Activated naive CD8-positive, alpha-beta T cell treated with anti-CD3 and anti-CD28 coated beads, Interleukin-2, amount 10 ng/mL, durations not matched to agents 7 days and 5 days (primary cell): Measurements from ENCODE around the gene BDH1. TPM values are rescaled to one million over a fixed set of nuclear protein-coding genes. Genes with fewer than 3 reads are reported as not detected.
"Not testable (repeated sequence)": the region's sequence is repeated elsewhere in the genome, so short reads cannot be mapped to it uniquely, and the experiment has no call there.

Experiments used
- ATAC-seq: fragments of 150-1000 bp; cut with Tn5 transposase; one replicate; pipeline ENCODE4 v1.10.0; 2021; ENCODE audit warnings: low read depth, moderate library complexity
- POLR2A ChIA-PET: fragments of 350-600 bp; sonication (Branson Sonifier 250); formaldehyde crosslinking; loops from one replicate; lab custom pipeline; 2021; ENCODE audit warnings: antibody characterized with exemption; lab: Charles Lee
- DNase-seq: peaks from one replicate; pipeline ENCODE4 v3.0.0; 2021
- H3K27ac Mint-ChIP-seq: one replicate; pipeline ENCODE4 v1.8.0; 2022; ENCODE audit warnings: mild to moderate bottlenecking, mixed read lengths
- H3K27me3 Mint-ChIP-seq: one replicate; pipeline ENCODE4 v1.8.0; 2022; ENCODE audit warnings: mild to moderate bottlenecking, moderate library complexity, mixed read lengths
- H3K36me3 Mint-ChIP-seq: one replicate; pipeline ENCODE4 v1.8.0; 2021; ENCODE audit warnings: mild to moderate bottlenecking, mixed read lengths
- H3K4me1 Mint-ChIP-seq: one replicate; pipeline ENCODE4 v1.8.0; 2021; ENCODE audit warnings: mixed read lengths
- H3K4me3 Mint-ChIP-seq: one replicate; pipeline ENCODE4 v1.8.0; 2022; ENCODE audit warnings: mild to moderate bottlenecking, moderate library complexity, mixed read lengths
- H3K9me3 Mint-ChIP-seq: one replicate; pipeline ENCODE4 v1.8.0; 2021; ENCODE audit warnings: mixed read lengths
- total RNA-seq, 2 experiments: library from RNA; stranded (reverse); gene quantifications; one replicate each; pipeline ENCODE4 v1.2.3, GENCODE V29; 2021

BDH1 gene
- total RNA-seq, 2 experiments from 2014 or later = 108 to 114 TPM

DNA sequence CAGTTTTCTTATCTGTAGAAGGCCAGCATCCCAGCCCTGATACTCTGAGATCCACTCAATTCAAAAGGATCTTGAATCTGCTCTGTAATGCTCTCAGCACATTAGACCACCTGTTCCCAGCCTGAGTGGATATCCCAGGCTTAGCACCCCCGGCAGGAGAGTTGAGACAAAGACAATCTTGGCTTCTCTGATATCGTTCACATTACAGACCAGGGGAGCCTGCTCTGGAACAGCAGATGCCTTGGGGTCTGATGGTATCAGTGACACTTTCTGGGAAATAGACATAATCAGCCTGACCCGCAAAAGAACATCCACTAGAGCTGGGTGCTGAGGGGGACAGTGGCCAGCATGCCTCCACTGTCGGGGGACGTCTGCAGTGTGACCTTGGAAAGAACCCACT lies 70.6 kb downstream of the BDH1 start:
- no peak overlapping the region for H3K27ac Mint-ChIP-seq
- POLR2A ChIA-PET = no interaction called here
- no peaks in the 10 kb centered on the region for H3K36me3 Mint-ChIP-seq
- H3K4me1 Mint-ChIP-seq = no peaks in the 10 kb centered on the region
- no peak overlapping the region for H3K4me3 Mint-ChIP-seq
- DNase-seq (no peak), ATAC-seq (no peak)
- peaks cover 13% of the 10 kb centered on the region for H3K27me3 Mint-ChIP-seq
- no peaks in the 10 kb centered on the region for H3K9me3 Mint-ChIP-seq

DNA sequence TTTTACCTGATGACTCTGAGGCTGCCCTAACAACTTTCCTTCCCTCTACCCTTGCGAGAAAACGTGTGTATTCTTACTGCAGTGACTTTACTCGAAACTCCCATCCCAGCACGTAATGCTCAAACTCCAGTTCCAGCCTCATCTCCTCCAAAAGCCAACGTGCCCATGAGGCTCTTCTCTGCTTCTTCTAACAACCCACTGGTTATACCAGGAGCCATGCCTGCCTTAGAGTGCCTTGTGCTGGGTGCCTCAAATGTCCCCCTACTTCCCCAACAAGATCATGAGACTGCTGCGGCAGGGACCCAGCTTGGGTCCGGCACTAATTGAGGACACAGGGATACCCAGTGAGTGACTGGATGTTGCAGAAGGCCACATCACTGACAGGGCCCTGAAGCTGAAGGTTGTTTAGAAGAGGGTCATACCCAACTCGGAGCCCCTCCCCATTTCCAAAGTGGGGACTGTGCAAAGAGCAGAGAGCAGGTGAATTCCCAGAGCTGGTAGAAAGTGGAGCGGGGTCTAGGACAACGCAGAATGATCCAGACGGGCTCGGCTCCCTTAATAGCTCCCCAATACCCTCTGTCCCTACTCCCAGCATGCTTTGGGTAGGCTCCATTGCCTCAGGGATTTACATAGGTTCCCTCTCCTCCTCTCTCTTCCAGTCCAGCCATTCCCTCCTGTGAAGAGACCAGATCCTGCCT lies 71.4 kb downstream of the BDH1 start:
- Mint-ChIP-seq H3K27me3 (peaks cover 17% of the 10 kb centered on the region), H3K36me3 (no peaks in the 10 kb centered on the region), H3K9me3 (no peaks in the 10 kb centered on the region), H3K27ac (no peak overlapping the region), H3K4me1 (no peaks in the 10 kb centered on the region), H3K4me3 (no peak overlapping the region)
- POLR2A ChIA-PET = no interaction called here
- ATAC-seq (no peak), DNase-seq (no peak)

DNA sequence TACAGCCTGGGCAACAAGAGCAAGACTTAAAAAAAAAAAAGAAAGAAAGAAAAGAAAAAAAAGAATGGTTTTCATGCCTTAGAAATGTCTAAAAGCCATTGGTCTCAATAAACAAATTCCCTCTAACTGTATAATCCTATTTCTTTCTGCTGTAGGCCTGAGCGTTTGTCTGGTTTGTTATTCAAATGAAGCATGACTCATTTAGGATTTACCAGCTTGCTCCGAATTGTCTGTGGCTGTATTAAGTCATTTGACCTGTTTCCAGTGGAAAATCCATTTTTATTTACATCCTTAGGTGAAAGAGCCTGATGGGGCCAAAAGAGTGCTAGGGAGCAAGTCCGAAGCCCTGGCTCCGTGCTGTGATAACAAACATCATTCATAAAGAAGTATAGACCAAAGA lies 73.8 kb downstream of the BDH1 start:
- POLR2A ChIA-PET = no interaction called here

GRCh38 chr3:197480320-197480719 lies 75.4 kb downstream of the BDH1 start:
- POLR2A ChIA-PET = no interaction called here
- Mint-ChIP-seq H3K4me1 (no peaks in the 10 kb centered on the region), H3K27me3 (peaks cover 14% of the 10 kb centered on the region), H3K27ac (no peak overlapping the region), H3K9me3 (no peaks in the 10 kb centered on the region), H3K4me3 (no peak overlapping the region), H3K36me3 (no peaks in the 10 kb centered on the region)
- DNase-seq (no peak), ATAC-seq (no peak)

More for the DNA sequence above, 73.8 kb downstream of the BDH1 start:
- no peak for DNase-seq
- H3K9me3 Mint-ChIP-seq = no peaks in the 10 kb centered on the region
- no peak overlapping the region for H3K4me3 Mint-ChIP-seq
- no peaks in the 10 kb centered on the region for H3K36me3 Mint-ChIP-seq
- no peaks in the 10 kb centered on the region for H3K4me1 Mint-ChIP-seq
- H3K27ac Mint-ChIP-seq = no peak overlapping the region
- ATAC-seq = no peak
- peaks cover 18% of the 10 kb centered on the region for H3K27me3 Mint-ChIP-seq

- DNase-seq = no peak
- no peak overlapping the region for H3K4me3 Mint-ChIP-seq
- POLR2A ChIA-PET = no interaction called here
- H3K4me1 Mint-ChIP-seq = no peaks in the 10 kb centered on the region
- peaks cover 15% of the 10 kb centered on the region for H3K27me3 Mint-ChIP-seq
- H3K27ac Mint-ChIP-seq = no peak overlapping the region
- no peak for ATAC-seq
- H3K36me3 Mint-ChIP-seq = no peaks in the 10 kb centered on the region
- H3K9me3 Mint-ChIP-seq = no peaks in the 10 kb centered on the region
Measured at GRCh38 chr3:197478746-197479668, 76.8 kb downstream of the BDH1 start.

DNA sequence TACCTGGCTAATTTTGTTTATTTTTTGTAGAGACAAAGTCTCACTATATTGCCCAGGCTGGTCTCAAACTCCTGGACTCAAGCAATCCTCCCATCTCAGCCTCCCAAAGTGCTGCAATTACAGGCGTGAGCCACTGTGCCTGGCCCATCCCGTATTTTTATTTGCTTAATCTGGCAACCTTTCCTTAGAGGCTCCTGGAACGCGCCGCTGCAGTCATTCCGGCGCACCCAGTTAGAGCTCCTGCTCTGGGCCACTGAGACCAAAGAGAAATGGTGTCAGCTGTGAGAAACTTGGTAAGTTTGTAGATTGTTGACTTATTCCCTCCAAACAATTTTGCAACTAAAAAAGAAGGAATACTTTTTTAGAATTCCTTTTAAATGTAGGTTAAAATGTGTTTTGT lies 78.0 kb downstream of the BDH1 start:
- DNase-seq, H3K9me3 Mint-ChIP-seq, ATAC-seq, H3K4me3 Mint-ChIP-seq, POLR2A ChIA-PET, H3K27ac Mint-ChIP-seq, H3K4me1 Mint-ChIP-seq, H3K36me3 Mint-ChIP-seq: not testable (repeated sequence)
- H3K27me3 Mint-ChIP-seq = peaks cover 15% of the 10 kb centered on the region

DNA sequence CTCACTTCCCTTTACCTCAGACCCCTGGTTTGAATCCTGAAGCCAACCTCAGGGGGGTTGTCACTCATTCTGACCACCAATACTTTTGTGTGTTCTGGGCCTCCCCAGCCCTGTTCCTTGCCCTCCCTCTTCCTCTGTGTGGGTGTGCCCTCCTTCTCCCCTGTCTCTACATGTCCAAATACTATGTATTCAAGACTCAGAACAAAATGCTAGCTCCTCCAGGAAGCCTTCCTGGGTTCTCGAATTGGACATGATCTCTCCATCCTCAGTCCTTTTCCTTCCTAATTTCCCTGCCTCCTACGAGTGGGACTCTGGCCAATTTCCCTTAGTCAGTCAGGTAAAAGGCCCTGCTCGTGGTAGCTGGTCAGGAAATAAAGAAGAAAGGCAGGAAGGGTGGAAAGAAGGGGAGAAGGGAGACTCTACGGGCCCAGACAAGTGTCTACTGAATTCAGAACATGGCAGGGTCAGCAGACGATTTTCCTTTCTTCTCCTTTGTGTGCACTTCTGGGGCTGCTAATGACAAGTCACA lies 79.7 kb downstream of the BDH1 start:
- ATAC-seq (no peak), DNase-seq (no peak)
- POLR2A ChIA-PET = no interaction called here
- no peaks in the 10 kb centered on the region for H3K4me1 Mint-ChIP-seq
- peaks cover 17% of the 10 kb centered on the region for H3K27me3 Mint-ChIP-seq
- H3K9me3 Mint-ChIP-seq = no peaks in the 10 kb centered on the region
- H3K36me3 Mint-ChIP-seq = no peaks in the 10 kb centered on the region
- H3K27ac Mint-ChIP-seq = peak overlapping the region; percentile 58
- H3K4me3 Mint-ChIP-seq = no peak overlapping the region

- Mint-ChIP-seq H3K27me3 (peaks cover 14% of the 10 kb centered on the region), H3K9me3 (no peaks in the 10 kb centered on the region), H3K4me1 (no peaks in the 10 kb centered on the region), H3K36me3 (no peaks in the 10 kb centered on the region), H3K27ac (no peak overlapping the region), H3K4me3 (no peak overlapping the region)
- ATAC-seq (no peak), DNase-seq (no peak)
- POLR2A ChIA-PET = no interaction called here
Measured at GRCh38 chr3:197475514-197475913, 80.3 kb downstream of the BDH1 start.

DNA sequence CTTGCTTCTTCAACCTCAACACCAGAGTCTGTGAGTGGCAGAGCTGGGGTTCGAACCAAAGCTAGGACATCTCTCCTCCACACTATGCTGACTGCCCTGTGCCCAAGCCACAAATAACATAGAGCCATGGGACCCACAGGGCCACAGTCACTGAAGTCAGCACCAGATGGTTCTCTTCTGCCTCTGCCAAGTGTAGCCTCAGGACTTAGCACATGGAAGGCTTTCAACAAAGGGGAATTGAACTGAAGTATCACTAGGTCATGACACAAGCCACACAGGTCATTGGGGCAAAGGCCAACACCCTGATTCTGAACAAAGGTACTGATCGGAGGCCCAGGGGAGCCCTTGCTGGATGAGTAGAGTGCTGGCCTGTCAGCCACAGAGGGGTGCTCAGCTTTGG lies 83.6 kb downstream of the BDH1 start:
- no peaks in the 10 kb centered on the region for H3K4me1 Mint-ChIP-seq
- POLR2A ChIA-PET = no interaction called here
- H3K36me3 Mint-ChIP-seq = no peaks in the 10 kb centered on the region
- no peak overlapping the region for H3K4me3 Mint-ChIP-seq
- no peak overlapping the region for H3K27ac Mint-ChIP-seq
- no peak for ATAC-seq
- no peak for DNase-seq
- H3K27me3 Mint-ChIP-seq = peaks cover 29% of the 10 kb centered on the region
- no peaks in the 10 kb centered on the region for H3K9me3 Mint-ChIP-seq

GRCh38 chr3:197471221-197472010 lies 84.4 kb downstream of the BDH1 start:
- H3K4me3 Mint-ChIP-seq = no peak overlapping the region
- peaks cover 33% of the 10 kb centered on the region for H3K27me3 Mint-ChIP-seq
- H3K27ac Mint-ChIP-seq = no peak overlapping the region
- no peak for DNase-seq
- POLR2A ChIA-PET = no interaction called here
- no peaks in the 10 kb centered on the region for H3K9me3 Mint-ChIP-seq
- no peak for ATAC-seq
- H3K4me1 Mint-ChIP-seq = no peaks in the 10 kb centered on the region
- no peaks in the 10 kb centered on the region for H3K36me3 Mint-ChIP-seq

DNA sequence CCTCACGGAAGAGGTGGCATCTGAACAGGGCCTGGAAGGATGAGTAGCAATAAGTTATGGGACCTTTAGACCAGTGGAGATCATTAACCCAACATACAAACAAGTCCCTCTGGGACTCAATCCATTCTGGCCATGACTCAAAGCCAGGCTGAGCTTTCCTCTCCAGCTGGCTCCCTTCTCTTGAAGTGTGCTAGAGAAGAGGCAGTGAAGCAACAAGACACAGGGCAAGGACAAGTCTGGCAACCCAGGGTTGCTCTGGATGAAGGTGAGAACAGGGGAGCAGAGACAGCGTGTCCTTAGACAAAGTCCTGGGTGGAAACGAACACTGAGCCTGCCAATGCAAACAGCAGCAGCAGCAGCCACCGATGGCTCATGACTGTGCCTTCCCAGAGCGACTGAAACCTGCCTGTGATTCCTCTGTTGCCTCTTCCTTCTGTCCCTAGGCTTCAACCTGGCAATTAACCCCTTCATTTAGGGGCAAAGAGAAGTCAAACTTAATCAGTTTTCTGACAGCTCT lies 86.8 kb downstream of the BDH1 start:
- no peaks in the 10 kb centered on the region for H3K9me3 Mint-ChIP-seq
- H3K36me3 Mint-ChIP-seq = no peaks in the 10 kb centered on the region
- no peaks in the 10 kb centered on the region for H3K4me1 Mint-ChIP-seq
- peaks cover 33% of the 10 kb centered on the region for H3K27me3 Mint-ChIP-seq
- DNase-seq = no peak
- H3K27ac Mint-ChIP-seq = no peak overlapping the region
- H3K4me3 Mint-ChIP-seq = no peak overlapping the region
- ATAC-seq = no peak
- POLR2A ChIA-PET = no interaction called here

DNA sequence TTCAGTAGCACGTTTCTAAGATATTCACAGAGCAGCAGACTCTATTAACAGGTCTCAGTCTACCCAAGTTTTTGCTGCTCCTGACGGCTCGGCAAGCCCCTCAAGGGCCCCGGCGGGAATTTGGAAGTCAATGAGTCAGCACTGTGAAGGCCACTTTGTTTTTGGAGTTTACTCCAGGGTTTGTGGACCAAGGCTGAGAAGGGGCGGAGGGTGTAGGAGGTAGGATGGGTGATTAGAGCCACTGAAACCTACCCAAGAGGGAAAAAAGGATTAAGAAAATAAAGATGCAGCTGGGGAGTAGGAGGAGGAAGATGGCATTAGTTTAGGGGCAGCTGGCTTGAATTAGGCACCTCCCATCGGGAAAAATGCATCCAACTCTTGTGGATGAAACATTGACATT lies 87.6 kb downstream of the BDH1 start:
- no peak overlapping the region for H3K4me3 Mint-ChIP-seq
- H3K9me3 Mint-ChIP-seq = no peaks in the 10 kb centered on the region
- no peak overlapping the region for H3K27ac Mint-ChIP-seq
- DNase-seq = no peak
- peaks cover 2% of the 10 kb centered on the region for H3K4me1 Mint-ChIP-seq
- peaks cover 41% of the 10 kb centered on the region for H3K27me3 Mint-ChIP-seq
- POLR2A ChIA-PET = no interaction called here
- ATAC-seq = no peak
- no peaks in the 10 kb centered on the region for H3K36me3 Mint-ChIP-seq
